Keratinocyte (primary cell): ENCODE results near the gene MRPL12.

Source experiments
- CTCF ChIP-seq, 3 experiments: IDR thresholded peaks in 1 of 3; conservative IDR thresholded peaks in 1 of 3; optimal IDR thresholded peaks in 1 of 3; 2 replicates in 2 of 3; 3 replicates in 1 of 3; pipeline versions ENCODE3 to v1.5.1; 2011; ENCODE audit warnings: low read length in 3 of 3, mild to moderate bottlenecking in 3 of 3, moderate library complexity in 2 of 3, control low read depth in 1 of 3, inconsistent platforms in 1 of 3; ENCODE audit not compliant: insufficient read depth in 2 of 3; ENCODE audit errors: extremely low read depth in 1 of 3
- EZH2 ChIP-seq: IDR thresholded peaks from one replicate; pipeline ENCODE4 v1.6.1; 2012; ENCODE audit warnings: inconsistent platforms, mild to moderate bottlenecking, low read length, moderate library complexity

GRCh38 chr17:81727324-81728031 is 24.3 kb downstream of the MRPL12 start:
- TF ChIP-seq CTCF (optimal IDR thresholded peaks at IDR 0.05 in 1 of 3, IDR thresholded peaks at IDR 0.05 in 1 of 3, conservative IDR thresholded peaks at IDR 0.05 in 1 of 3; ENCODE audit: extremely low read depth in 1 of 3, insufficient read depth in 2 of 3, low read length in 3 of 3) = no peak
- TF ChIP-seq EZH2 = no peak
